Body of pancreas (tissue), 4 donors: ENCODE results near the gene SLC22A3.

Source experiments
- POLR2A ChIP-seq, 3 donors: fragments of 450-650 bp; IDR thresholded peaks; one replicate each; pipeline ENCODE4 v1.6.1; 2016; ENCODE audit warnings: antibody characterized with exemption in 3 of 3, mild to moderate bottlenecking in 2 of 3
- TF ChIP-seq, protein P1 (sequence below), 7 experiments: fragments of 450-650 bp in 4 of 7; fragments of 200-600 bp in 3 of 7; sonication (generic) in 3 of 7; IDR thresholded peaks; one replicate each; pipeline ENCODE4 v1.5.1; 2016 to 2019; ENCODE audit warnings: antibody characterized with exemption in 7 of 7

GRCh38 chr6:160336200-160336599, 12.0 kb upstream of the SLC22A3 start:
- TF ChIP-seq, protein P1, sequence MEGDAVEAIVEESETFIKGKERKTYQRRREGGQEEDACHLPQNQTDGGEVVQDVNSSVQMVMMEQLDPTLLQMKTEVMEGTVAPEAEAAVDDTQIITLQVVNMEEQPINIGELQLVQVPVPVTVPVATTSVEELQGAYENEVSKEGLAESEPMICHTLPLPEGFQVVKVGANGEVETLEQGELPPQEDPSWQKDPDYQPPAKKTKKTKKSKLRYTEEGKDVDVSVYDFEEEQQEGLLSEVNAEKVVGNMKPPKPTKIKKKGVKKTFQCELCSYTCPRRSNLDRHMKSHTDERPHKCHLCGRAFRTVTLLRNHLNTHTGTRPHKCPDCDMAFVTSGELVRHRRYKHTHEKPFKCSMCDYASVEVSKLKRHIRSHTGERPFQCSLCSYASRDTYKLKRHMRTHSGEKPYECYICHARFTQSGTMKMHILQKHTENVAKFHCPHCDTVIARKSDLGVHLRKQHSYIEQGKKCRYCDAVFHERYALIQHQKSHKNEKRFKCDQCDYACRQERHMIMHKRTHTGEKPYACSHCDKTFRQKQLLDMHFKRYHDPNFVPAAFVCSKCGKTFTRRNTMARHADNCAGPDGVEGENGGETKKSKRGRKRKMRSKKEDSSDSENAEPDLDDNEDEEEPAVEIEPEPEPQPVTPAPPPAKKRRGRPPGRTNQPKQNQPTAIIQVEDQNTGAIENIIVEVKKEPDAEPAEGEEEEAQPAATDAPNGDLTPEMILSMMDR (IDR thresholded peaks at IDR 0.05) = no peak
- TF ChIP-seq POLR2A (IDR thresholded peaks at IDR 0.05) = no peak
